Coronary artery (tissue), 2 donors: ENCODE data around the gene ATXN1.
A peak's percentile ranks its signal among the peaks of the same experiment; 100 is the strongest.

Source experiments
- DNase-seq: peaks from one replicate; pipeline ENCODE4 v3.0.0-alpha.2; 2017; ENCODE audit warnings: low spot score
- H3K27ac ChIP-seq, 2 donors: fragments of 200-600 bp; sonication (generic); one replicate each; pipeline ENCODE4 v1.5.1; 2016 to 2019
- H3K4me3 ChIP-seq: fragments of 200-600 bp; sonication (generic); 2 replicates; pipeline ENCODE4 v1.5.1; 2016; ENCODE audit warnings: mild to moderate bottlenecking, moderate library complexity
- CTCF ChIP-seq: fragments of 200-600 bp; sonication (generic); IDR thresholded peaks from one replicate; pipeline ENCODE4 v1.5.1; 2019; ENCODE audit warnings: antibody characterized with exemption

Gene ATXN1

DNA sequence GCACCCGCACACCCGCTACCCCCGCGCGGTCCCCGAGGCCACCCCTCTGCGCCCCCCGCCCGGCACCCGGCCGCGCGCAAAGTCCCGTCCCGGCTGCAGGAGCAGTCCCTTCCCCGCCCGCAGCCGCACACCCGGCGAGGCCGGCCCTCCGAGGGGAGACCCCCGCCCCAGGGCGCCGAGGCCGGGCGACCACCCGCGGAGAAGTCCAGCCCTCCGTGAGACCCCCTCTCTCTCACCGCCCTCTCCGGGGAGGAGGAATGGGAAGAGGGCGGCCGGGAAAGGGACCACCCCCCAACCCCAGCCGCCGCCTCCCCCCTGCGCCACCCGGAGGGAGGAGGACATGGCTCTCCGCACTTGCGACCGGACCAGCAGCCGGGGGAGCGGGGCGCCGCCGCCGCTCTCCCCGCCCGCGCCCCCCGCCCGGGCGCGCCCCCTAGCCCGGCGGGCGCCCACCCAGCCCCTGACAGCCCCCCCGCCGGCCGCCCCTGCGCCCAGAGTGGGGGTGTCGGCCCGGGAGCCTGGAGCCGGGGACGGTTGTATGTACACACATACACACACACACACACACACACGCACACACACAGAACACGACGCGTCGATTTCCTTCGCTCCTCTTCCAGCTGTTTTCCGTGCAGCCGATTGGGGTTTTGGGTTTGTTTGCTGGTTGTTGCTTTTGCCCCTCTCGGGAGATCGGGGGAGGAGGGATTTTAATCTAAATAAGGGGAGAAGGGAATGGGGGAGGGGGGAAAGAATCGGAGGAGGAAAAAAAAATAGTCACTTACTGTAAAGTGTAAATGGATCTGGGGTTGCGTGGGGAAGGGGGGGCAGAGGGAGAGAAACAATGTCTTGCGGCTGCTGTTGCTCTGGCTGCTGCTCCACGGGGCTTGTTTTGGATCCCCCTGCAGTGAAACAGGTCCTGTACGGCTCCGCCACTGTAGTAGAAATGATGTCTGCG lies at the start of gene ATXN1:
Gene ATXN1 (minus strand): TSS at position 945 of the 955 bp plus-strand sequence.
- peak; percentile 83 for DNase-seq
- H3K4me3 ChIP-seq: peak within 1 kb of the TSS; percentile 100
- TF ChIP-seq CTCF: no peak
- H3K27ac ChIP-seq: peak within 1 kb of the TSS; percentile 97 to 100

GRCh38 chr6:16810411-16810810 lies 49.2 kb upstream of the ATXN1 start:
- Histone ChIP-seq H3K4me3 (no peak overlapping the region), H3K27ac (no peak overlapping the region)

GRCh38 chr6:16809753-16810358 lies 48.6 kb upstream of the ATXN1 start:
- no peak for DNase-seq
- no peak overlapping the region for H3K27ac ChIP-seq
- no peak for TF ChIP-seq CTCF

More at GRCh38 chr6:16810411-16810810, 49.2 kb upstream of the ATXN1 start:
- TF ChIP-seq CTCF: no peak
- no peak for DNase-seq

GRCh38 chr6:16807956-16808355 lies 46.7 kb upstream of the ATXN1 start:
- H3K27ac ChIP-seq: no peak overlapping the region
- no peak for TF ChIP-seq CTCF

More at GRCh38 chr6:16809753-16810358, 48.6 kb upstream of the ATXN1 start:
- no peak overlapping the region for H3K4me3 ChIP-seq

DNA sequence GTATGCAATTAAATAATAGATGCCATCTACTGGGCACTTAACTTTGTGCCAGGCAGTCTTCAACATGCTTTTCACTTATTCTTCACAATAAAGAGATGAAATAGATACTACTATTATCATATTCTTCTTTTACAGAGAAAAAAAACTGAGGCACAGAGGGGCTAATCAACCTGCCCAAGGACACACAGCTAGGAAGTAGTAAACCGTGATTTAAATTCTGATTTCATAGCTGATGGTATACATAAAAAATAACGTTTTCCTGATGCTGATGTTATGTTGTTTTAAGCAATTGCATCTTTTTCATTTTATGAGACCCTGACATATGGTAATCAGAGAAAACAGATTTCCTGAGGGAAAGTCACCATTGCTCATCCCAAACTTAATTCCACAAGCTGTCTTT lies 45.1 kb upstream of the ATXN1 start:
- H3K27ac ChIP-seq: no peak overlapping the region
- H3K4me3 ChIP-seq: no peak overlapping the region
- no peak for TF ChIP-seq CTCF
- no peak for DNase-seq

More at GRCh38 chr6:16807956-16808355, 46.7 kb upstream of the ATXN1 start:
- no peak for DNase-seq
- no peak overlapping the region for H3K4me3 ChIP-seq

- no peak for DNase-seq
- TF ChIP-seq CTCF: no peak
- H3K27ac ChIP-seq: no peak overlapping the region
These were observed 44.1 kb upstream of the ATXN1 start for GRCh38 chr6:16805243-16805950.

More at GRCh38 chr6:16805243-16805950, 44.1 kb upstream of the ATXN1 start:
- H3K4me3 ChIP-seq: no peak overlapping the region
